Measurements from ENCODE around the gene GORASP2. TPM values are rescaled to one million over a fixed set of nuclear protein-coding genes. Genes with fewer than 3 reads are reported as not detected.

The GORASP2 gene
- 10 to 100 TPM; 42.7 to 50.5 (median 46.1) TPM for total RNA-seq

- peak; percentile 92 for DNase-seq (ENCODE audit: low spot score)
- peak; percentile 97 for ATAC-seq (ENCODE audit: low FRiP score)
- TF ChIP-seq CTCF (IDR thresholded peaks at IDR 0.05) = peak in 1 of 3 donors; percentile 96
Measured at GRCh38 chr2:170928824-170929685, at the start of gene GORASP2. TSS of gene GORASP2 (plus strand) at chr2:170929253. CDS start at chr2:170929341, 88 bp downstream.

GRCh38 chr2:170881840-170882239 is 47.2 kb upstream of the GORASP2 start:
- no peak for TF ChIP-seq CTCF (IDR thresholded peaks at IDR 0.05)
- DNase-seq (ENCODE audit: low spot score) = no peak
- ATAC-seq (ENCODE audit: low FRiP score) = no peak

- no peak for TF ChIP-seq CTCF (IDR thresholded peaks at IDR 0.05)
- no peak for DNase-seq (ENCODE audit: low spot score)
- no peak for ATAC-seq (ENCODE audit: low FRiP score)
Measured at GRCh38 chr2:170882758-170883157, 46.3 kb upstream of the GORASP2 start.

- no peak for ATAC-seq (ENCODE audit: low FRiP score)
- no peak for TF ChIP-seq CTCF (IDR thresholded peaks at IDR 0.05)
- DNase-seq (ENCODE audit: low spot score) = no peak
Measured at GRCh38 chr2:170883683-170884082, 45.4 kb upstream of the GORASP2 start.

GRCh38 chr2:170885130-170885791 is 43.8 kb upstream of the GORASP2 start:
- ATAC-seq (ENCODE audit: low FRiP score) = no peak
- TF ChIP-seq CTCF (IDR thresholded peaks at IDR 0.05) = no peak
- DNase-seq (ENCODE audit: low spot score) = no peak

- ATAC-seq (ENCODE audit: low FRiP score) = no peak
- TF ChIP-seq CTCF (IDR thresholded peaks at IDR 0.05) = no peak
- no peak for DNase-seq (ENCODE audit: low spot score)
Measured at GRCh38 chr2:170886386-170886785, 42.7 kb upstream of the GORASP2 start.

Data from omental fat pad (tissue), 4 donors.